NCI-H1436 treated with DMSO at 0.1 percent for 48 hours (cell line): ENCODE data around the gene CALML6.
"Not testable (repeated sequence)": the region's sequence is repeated elsewhere in the genome, so short reads cannot be mapped to it uniquely, and the experiment has no call there.

Source experiments
- DNase-seq: peaks from one replicate; lab custom pipeline; 2025; lab: John Stamatoyannopoulos, UW

Gene CALML6, protein sequence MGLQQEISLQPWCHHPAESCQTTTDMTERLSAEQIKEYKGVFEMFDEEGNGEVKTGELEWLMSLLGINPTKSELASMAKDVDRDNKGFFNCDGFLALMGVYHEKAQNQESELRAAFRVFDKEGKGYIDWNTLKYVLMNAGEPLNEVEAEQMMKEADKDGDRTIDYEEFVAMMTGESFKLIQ

DNA sequence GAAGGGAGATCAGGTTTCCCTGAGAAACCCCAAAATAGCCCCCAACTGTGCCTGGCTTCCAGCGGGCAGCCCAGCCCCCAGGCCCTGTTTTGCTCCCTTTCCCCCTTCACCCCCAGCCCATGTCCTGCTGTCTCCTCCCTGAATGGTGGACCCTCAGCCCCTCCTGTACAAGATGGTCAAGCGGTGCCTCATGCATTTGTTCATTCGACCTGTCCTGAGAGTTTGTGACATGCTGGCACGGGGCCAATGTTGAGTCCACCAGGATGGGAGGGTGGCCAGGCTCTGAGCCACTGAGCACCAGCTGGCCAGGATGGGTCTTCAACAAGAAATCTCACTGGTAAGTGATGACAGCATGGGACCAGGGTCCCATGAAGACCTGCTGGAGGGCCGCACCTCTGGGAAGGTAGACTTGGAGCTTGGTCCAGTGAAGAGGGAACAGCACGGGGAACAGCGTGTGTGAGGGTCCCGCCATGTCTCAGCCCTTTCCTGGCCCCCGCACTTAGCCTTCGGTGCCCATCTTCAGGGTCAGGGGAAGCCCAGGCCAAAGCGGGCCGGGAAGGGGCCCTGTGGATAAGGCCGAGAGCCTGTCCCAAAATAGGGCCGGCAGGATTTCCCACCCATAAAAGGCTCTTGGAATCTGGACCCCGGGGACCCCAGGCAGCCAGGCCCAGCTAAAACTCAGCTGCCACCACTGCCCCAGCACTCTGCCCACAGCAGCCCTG lies at the start of gene CALML6:
CALML6 (plus strand) TSS at position 290 of the 722 bp plus-strand sequence; CDS start at position 311, 21 bp downstream.
- DNase-seq, result no peak

DNA sequence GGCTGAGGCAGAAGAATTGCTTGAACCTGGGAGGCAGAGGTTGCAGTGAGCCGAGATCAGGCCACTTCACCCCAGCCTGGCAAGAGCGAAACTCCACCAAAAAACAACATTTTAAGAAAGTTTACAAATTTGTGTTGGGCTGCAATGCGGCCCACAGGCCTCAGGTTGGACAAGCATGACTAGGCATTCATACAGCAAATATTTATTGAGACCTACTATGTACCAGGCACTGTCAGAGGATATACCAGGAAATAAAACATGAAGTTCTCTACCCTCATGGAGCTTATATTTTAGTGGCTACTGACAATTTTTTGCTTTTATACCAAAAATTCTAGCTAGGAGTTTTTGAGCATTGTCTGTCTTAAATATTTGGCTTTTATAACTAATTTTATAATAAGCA lies 47.9 kb upstream of the CALML6 start:
- no peak for DNase-seq

DNA sequence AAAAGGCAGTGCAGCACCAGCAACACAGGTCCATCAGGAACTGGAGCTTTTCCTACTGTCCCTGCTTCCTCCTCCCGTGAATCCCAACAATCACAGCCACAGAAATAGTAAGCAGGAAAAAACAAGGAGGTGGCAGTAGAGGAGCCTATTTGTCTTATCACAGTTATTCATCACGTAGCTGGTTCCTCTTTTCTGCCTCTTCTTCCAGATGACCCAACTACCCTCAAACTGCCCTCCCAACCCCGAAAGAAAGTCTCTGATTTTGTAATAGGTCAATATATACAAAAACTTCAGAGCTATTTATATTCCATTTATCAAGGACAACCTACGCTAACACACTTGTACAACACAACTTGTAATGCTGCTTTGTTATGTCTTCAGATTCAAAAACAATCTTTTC lies 45.6 kb upstream of the CALML6 start:
- no peak for DNase-seq

DNA sequence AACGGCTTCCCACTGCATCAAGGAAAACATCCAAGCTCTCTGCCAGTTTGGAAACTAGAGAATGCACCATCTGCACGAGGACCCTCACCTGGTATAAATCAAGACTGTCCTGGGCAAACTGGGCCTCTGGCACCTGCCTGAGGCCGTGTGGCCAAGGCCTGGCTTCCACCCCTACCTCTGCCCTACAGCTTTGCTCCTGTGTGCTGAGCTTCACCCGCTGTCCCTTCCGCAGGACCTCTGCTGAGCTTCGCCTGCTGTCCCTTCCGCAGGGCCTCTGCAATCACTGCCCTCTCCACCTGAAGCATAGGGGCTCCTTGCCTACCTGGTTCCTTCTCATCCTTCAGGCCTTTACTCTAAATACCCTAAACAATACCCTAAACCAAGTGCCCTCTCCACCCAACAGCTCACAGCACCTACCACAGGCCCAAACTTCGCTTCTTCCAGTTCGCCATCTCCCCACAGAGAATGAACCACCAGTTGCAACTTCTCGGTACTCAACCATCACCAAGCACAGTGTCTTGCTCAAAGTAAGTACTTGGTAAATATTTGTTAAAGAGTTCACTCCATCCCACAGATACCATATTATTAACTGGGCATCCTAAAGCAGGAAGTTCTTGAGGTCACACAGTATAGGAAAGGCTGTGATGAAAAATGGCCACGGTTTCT lies 42.6 kb upstream of the CALML6 start:
- DNase-seq, result no peak

DNA sequence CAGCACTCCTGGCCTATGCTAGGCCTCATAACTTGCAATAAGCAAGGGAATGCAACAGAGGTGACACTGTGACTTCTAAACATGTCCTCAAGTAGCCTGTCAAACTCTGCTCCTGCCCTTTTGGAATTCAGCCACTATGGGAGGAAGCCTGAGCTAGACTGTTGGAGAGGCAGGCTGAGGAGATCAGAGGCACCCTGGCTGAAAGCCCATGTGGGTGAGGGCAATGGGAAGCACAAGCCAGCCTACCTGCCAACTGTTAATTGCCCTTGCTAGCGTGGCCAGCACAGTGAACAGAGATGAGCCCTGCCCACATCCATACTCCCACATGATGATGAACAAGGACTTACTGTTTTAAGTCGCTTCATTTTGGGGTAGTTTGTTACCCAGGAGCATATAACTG lies 41.9 kb upstream of the CALML6 start:
- no peak for DNase-seq

DNA sequence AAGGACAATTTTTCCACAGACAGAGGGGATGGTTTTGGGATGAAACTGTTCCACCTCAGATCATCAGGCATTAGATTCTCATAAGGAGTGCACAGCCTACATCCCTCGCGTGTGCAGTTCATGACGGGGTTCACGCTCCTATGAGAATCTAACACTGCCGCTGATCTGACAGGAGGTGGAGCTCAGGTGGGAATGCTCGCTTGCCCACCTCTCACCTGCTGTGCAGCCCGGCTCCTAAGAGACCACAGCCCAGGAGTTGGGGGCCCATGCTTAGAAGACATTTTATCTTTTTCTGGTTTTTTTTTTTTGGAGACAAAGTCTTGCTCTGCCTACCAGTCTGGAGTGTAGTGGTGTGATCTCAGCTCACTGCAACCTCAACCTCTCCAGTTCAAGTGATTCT lies 40.2 kb upstream of the CALML6 start:
- no peak for DNase-seq

DNA sequence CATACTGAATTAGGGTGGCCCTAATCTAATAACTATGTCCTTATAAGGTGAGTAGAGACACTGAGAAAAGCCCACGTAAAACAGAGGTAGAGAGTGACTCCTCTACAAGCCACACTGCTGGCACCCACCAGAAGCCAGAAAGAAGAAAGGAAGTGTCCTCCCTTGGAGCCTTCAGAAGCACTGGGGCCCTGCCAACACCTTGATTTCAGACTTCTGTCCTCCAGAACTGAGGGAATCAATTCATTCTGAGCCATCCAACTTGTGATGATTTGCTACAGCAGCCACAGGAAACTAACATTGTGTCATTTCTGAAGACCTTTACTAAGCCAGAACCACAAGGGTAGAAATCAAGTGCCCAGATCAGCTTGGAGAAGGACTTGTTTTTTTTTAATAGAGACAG lies 39.1 kb upstream of the CALML6 start:
- DNase-seq, result no peak

DNA sequence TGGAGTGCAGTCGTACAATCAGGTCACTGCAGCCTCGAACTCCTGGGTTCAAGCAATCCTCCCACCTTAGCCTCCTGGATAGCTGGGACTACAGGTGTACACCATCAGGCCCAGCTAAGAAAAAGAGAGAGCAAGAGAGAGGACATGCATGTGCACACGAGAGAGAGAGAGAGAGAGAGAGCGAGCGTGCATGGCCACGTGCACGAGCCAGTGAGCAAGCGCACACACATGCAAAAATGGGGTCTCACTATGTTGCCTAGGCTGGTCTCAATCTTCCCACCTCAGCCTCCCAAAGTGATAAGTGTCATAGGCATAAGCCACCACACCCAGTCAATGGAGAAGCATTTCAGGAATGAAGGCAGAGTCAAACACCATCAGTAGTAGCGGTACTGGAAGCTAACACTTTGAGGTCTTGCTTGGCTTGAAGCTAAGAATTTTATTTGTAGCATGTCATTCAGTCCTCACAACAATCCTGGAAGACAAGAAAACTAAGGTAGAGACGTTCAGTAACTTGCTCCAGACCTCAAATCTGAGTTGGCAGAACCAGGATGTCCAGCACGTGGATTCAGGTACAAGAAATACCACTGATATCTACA lies 38.6 kb upstream of the CALML6 start:
- no peak for DNase-seq

DNA sequence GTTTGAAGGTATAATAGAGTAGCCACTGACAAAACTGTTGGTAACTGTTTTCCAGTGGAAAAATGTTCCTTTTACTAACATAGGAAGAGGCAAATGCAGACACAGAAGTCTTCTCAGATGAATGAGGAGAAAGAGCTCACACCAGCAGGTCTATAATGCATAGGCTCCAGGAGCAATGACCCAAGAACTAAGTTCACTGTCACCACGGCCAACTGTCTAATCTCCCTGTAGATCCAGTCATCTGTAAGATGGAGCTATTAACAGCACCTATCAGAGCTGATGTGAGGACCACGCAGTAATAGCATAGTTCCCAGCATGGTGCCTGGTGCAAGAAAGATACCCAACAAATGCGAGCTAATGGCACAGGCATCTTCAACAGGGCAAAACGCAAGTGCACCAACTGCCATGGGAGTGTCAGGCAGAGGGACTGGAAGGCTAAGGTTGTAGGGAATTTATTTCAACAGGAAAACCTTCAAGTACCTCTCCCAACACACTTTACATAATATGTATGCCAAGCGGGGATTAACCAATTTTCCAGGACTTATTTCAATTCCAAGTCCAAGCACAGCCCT lies 37.1 kb upstream of the CALML6 start:
- no peak for DNase-seq

DNA sequence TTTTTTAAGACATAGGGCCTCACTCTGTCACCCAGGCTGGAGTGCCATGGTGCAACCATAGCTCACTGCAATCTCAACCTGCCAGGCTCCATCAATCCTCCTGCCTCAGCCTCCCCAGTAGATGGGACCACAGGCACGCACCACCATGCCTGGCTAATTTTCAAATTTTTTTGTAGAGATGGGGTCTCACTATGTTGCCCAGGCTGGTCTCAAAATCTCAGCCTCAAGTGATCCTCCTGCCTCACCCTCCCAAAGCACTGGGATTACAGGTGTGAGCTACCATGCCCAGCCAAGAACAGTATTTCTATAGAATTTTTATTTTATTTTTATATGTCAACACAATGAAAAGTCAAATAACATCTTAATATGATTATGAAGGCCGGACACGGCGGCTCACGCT lies 35.1 kb upstream of the CALML6 start:
- no peak for DNase-seq

DNA sequence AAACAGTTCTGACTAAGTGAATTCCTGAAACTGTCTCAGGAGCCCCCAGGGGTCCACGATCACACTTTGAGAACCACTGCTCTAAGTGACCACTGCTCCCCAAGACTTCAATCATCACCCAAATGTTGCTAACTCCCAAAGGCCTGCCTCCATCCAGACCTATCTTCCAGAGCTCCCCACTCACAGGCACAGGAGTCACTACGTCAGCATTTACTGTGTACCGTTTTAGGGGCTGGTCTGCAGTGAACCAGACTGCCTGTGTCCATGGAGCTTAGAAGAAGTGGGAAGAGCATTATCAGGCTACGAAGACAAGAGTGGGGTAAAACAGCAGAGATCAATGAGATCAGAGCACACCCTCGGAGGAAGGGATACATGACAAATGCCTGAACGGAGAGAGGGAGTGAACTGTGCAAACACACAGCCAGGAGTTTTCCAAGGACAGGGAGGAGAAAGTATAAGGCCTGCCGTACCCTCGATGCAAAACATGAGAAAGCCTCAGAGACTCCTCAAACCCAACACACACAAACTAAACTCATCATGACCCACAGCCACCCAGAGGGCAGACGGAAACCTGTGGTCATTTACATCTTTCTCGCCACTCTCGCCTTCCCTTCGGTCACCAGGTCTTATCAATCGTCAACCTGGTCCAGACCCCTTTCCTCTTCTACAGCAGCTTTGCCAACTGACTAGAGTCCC lies 34.3 kb upstream of the CALML6 start:
- DNase-seq, result no peak

DNA sequence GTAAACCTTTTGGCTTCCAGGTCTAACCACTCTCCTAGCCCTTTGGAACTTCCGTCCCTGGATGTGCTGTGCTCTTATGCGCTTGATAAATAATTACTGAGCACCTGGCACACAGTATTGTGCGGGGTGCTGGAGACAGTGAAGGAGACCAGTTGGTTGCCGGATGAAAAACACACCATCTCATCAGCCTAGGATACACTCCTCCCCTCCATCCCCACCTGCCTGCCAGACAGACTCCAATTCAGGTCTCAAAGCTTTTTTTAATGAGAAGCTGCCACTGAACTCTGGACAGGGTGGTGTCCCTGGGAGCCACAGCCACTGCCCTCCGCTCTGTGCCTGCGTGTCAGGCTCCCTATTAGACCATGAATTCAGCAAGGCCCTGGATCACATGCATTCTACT lies 33.3 kb upstream of the CALML6 start:
- DNase-seq, result no peak

DNA sequence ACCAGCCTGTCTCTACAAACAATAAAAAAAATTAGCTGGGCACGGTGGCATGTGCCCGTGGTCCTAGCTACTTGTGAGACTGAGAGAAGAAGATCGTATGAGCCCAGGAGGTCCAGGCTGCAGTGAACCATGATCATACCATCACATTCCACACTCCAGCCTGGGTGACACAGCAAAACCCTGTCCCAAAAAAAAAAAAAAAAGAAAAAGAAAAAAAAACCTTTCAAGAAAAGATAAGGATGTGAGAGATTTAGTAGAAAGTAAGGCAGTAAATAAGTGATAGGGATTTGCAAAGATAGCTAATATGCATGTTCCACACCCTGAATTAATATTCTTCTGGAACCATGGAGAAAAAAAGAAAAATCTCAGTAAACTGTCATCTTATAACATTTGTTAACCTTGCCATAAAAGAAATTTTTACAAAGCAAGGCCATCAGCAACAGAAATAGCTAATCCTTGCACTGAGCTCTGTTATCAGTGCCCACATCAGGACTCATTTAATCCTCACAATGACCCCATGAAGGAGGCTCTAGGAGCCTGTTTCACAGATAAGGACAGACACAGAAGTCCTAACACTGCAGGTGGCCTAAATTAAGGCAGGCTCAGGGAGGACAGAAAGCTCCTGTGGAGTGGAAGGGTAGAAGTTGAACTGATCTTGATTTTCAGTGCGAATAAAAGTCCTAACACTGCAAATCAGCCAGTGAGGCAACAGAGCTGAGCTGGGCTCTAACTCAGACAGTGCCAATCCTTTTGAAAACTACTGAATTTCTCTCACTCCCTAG lies 31.8 kb upstream of the CALML6 start:
- no peak for DNase-seq

DNA sequence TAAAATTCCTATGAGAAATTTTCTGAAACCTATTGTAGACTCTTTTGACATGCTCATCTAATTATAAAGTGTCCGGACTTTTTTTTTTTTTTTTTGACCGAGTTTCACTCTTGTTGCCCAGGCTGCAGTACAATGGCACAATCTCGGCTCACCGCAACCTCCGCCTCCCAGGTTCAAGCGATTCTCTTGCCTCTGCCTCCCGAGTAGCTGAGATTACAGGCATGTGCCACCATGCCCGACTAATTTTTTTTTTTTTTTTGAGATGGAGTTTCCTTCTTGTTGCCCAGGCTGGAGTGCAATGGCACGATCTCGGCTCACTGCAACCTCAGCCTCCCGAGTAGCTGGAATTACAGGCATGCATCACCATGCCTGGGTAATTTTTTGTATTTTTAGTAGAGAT lies 31.2 kb upstream of the CALML6 start:
- DNase-seq, result not testable (repeated sequence)

DNA sequence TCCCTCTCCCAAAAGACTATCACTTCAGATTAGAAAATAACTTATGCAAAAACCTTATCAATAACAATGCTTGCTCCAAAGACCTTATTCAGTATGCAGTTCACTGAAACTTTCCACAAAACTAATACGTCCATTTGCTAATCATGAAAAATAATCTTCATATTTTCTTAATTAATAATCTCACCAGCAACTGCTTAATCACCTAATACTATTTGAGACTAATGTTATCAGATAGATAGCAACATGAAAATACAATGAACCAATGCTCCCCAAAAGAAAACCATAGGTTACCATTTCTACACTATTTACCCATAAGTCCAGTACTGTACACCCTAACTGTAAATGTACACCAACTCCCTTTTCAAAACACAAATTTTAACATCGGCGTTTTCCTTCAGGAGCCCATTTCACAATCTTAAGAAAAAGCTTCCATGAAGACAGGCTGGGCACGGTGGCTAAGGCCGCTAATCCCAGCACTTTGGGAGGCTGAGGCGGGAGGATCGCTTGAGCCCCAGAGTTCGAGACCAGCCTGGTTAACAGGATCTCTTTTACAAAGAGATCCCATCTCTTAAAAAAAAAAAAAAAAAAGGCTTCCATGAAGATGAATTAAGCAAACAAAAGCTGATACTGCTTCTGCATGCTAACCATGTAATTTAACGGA lies 25.8 kb upstream of the CALML6 start:
- no peak for DNase-seq

DNA sequence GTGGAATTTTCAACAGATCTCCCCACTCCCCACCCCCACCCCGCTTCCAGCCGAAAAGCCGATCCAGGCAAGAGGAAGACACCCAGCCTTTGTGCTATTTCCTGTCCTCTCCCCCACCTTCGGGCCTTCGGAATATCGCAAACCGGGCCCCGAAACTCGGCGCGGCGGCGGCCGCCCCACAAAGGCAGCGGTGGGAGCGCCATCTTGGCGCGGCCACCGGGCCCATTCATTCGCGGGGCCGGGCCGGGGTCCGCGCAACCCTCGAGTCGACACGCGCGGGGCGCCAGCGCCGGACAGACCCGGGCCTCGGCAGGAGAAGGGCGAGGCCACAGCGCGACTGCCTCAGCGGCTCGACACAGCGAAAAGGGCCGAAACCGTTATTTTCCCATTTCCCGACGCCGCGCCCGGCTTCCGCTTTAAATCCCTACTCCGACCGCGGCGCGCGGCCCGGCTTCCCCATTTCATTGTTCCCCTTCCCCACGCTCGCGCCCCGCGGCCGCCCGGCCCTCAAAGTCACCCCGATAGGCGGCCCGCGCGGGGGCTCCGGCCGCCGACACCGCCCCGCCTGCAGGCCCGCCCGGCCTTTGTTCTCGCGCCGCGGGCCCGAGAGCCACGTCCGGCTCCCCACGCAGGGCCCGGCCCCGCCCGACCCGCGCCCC lies 25.1 kb upstream of the CALML6 start:
- DNase-seq, result no peak

DNA sequence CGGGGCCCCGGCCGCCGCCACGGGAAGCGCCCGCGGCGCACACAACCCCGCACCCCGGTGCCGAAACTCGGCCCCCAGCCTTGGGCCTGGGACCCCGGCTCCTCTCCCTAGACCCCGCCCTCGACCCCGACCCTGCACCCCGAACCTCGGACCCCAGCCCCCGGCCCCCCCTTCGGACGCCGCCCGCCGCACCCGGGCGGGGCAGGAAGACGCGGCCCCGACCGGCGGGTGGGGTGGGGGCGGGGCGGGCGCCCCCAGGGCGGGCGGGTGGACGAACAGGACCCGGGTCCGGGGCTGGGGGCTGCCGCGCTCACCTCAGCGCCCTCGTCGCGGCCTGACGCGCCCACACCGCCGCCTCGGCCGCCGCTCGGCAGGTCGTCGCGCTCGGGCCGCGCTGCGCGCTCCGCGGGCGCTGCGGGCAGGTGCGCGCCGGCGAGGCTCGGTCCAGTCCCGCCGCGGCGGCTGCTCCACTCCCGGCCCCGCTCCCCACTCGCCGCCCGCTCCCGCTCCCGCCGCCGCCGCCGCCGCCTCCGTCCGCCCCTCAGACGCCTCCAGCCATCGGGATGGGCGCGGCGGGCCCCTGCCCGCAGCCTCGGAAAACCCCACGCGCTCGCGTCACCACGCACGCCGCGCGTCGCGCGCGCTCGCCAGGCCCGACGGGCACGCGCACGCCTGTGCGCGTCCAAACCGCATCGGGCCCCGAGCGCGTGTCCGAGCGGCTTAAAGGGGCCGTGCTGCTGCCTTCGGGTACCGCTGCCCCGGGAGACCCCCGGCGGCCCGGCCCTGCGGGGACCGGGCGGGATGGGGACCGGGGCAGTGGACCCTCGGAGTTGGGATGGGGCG lies 24.3 kb upstream of the CALML6 start, which contains the start of gene GNB1:
GNB1 (minus strand) TSS at position 582 of the 843 bp plus-strand sequence. CDS start 65,634 bp downstream, outside the sequence.
- no peak for DNase-seq

DNA sequence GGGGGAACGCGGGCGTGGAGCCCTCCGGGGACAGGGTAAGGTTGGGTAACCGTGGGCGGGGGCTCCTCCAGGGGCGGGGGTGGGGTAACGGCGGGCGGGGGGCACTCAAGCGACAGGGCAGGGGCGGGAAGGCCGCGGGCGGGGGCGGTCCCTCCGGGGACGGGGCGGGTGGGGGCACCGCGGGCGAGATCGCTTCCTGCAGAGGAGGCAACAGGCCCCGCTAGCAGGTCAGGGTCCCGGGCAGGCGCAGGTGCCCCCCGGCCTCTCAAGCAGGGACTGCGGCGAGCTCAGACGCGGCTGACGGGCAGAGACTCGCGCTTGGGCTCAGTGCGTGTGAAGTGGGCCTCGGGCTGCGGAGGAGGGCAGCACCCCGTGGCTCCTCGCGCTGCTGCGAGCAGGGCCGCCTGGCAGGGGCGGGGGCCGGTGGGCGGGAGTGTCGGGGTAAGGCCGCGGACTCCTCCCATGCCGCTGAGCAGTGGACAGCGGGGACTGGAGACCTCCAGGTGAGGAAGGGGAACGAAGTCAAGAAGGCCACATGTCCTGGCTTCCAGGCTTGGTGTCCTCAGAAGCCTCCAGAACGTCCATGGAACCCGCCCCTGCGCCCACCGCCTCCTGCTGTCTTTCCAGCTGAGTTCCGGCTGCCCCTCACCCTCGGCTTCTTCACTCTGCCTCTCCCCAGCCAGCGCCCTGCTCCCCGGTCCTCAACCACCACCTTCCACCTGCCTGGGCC lies 23.5 kb upstream of the CALML6 start:
- DNase-seq, result no peak
